Esophagus squamous epithelium (tissue), 5 donors: ENCODE measurements around the gene GPBP1L1. TPM values are rescaled to one million over a fixed set of nuclear protein-coding genes. Genes with fewer than 3 reads are reported as not detected.
A peak's percentile ranks its signal among the peaks of the same experiment; 100 is the strongest.

Experiments used
- DNase-seq: peaks from one replicate; lab custom pipeline; 2025; lab: John Stamatoyannopoulos, UW
- H3K27ac ChIP-seq, 4 donors: fragments of 200-600 bp; sonication (generic); one replicate each; pipeline ENCODE4 v1.5.1; 2016 to 2019; ENCODE audit warnings: mild to moderate bottlenecking in 1 of 4
- H3K27me3 ChIP-seq, 4 donors: fragments of 200-600 bp; sonication (generic); 1 replicate in 3 of 4; 2 replicates in 1 of 4; pipeline versions ENCODE4 v1.5.1 to v1.6.0; 2017 to 2021; ENCODE audit warnings: antibody characterized with exemption in 1 of 4
- H3K36me3 ChIP-seq, 3 donors: fragments of 200-600 bp; sonication (generic); one replicate each; pipeline ENCODE4 v1.5.1; 2016 to 2019
- H3K4me1 ChIP-seq, 3 donors: fragments of 200-600 bp; sonication (generic); one replicate each; pipeline ENCODE4 v1.5.1; 2017 to 2019
- H3K4me3 ChIP-seq, 4 donors: fragments of 200-600 bp; sonication (generic); 1 replicate in 3 of 4; 2 replicates in 1 of 4; pipeline ENCODE4 v1.5.1; 2016 to 2019; ENCODE audit warnings: mild to moderate bottlenecking in 2 of 4, moderate library complexity in 1 of 4
- H3K9me3 ChIP-seq, 3 donors: fragments of 200-600 bp; sonication (generic); one replicate each; pipeline ENCODE4 v1.5.1; 2016 to 2019
- CTCF ChIP-seq, 6 experiments: fragments of 450-650 bp in 4 of 6; fragments of 200-600 bp in 2 of 6; sonication (generic) in 2 of 6; IDR thresholded peaks; one replicate each; pipeline ENCODE4 v1.5.1; 2016 to 2019; ENCODE audit warnings: antibody characterized with exemption in 6 of 6, mild to moderate bottlenecking in 4 of 6, moderate library complexity in 4 of 6
- POLR2A ChIP-seq, 4 donors: fragments of 450-650 bp; IDR thresholded peaks; one replicate each; pipeline ENCODE4 v1.6.1; 2017; ENCODE audit warnings: antibody characterized with exemption in 4 of 4, mild to moderate bottlenecking in 4 of 4, moderate library complexity in 3 of 4
- WGBS, 2 donors: methylation state at CpG; one replicate each; pipeline ENCODE4 v1.1.5; 2018; 5-methylcytosine and 5-hydroxymethylcytosine counted together
- intact Hi-C: fragments of 100-400 bp; cut with DNase I; formaldehyde crosslinking; loops from one replicate; pipeline ENCODE4 v1.15.0; 2022
- small RNA-seq, 4 donors: library from RNA; depleted of rRNA; stranded (forward); fragments of <200 nt; gene quantifications; one replicate each; pipeline ENCODE3, GENCODE V24; 2016
- total RNA-seq, 4 donors: library from RNA; depleted of rRNA; stranded (reverse); fragments of >200 nt; gene quantifications; one replicate each; pipeline ENCODE4 v1.1.0, GENCODE V29; 2016
- donor health status: DM: yes; HTN: yes; CAD: no.

Gene GPBP1L1
- total RNA-seq, 4 donors from 2014 or later, result 67.3 to 139 (median 97.7) TPM

- Histone ChIP-seq H3K27me3 (no peaks in the 10 kb centered on the region), H3K27ac (peak overlapping the region; percentile 90 to 98 (median 95)), H3K4me1 (peaks cover 15 to 43% (median 21%) of the 10 kb centered on the region in 3 donors), H3K4me3 (peak overlapping the region; percentile 81 to 98 (median 90)), H3K9me3 (no peaks in the 10 kb centered on the region), H3K36me3 (no peaks in the 10 kb centered on the region)
- 0% methylated on average over 6 to 8 of the region's 19 CpGs for WGBS, 2 donors
- intact Hi-C loops, result no loop called here
- peak; percentile 72 for DNase-seq
- TF ChIP-seq POLR2A (IDR thresholded peaks at IDR 0.05) (no peak), CTCF (IDR thresholded peaks at IDR 0.05) (no peak)
These were observed 103.1 kb downstream of the GPBP1L1 start for GRCh38 chr1:45583264-45583665.

Small RNAs within 50 kb of the gene (small RNA-seq; reads per million reads assigned to genes)
- gene AL355480.1, result 0 reads per million in 4 donors
- gene AL355480.2, result 0 reads per million in 4 donors
- gene AL355480.3, result 0 reads per million in 4 donors
- 0 reads per million in 4 donors for gene AL355480.4

Other genes with a start within 250 kb of the GPBP1L1 start
- gene TESK2, start 195.4 kb downstream of the GPBP1L1 start, total RNA-seq, result 1 to 10 TPM; 4.2 to 8.4 (median 5.9) TPM
- gene CCDC163, start 186.5 kb downstream of the GPBP1L1 start, total RNA-seq, result 1 to 10 TPM in 1 of 4 donors, under 1 TPM in 2, not detected in 1; 0.15 to 1.1 (median 0.76) TPM
- gene MMACHC, start 186.2 kb downstream of the GPBP1L1 start, total RNA-seq, result 1 to 10 TPM; 1.1 to 2.1 (median 1.8) TPM
- 1,000 to 10,000 TPM in 3 of 4 donors, 100 to 1,000 TPM in 1; 531 to 1,461 (median 1,071) TPM for gene PRDX1, start 164.6 kb downstream of the GPBP1L1 start, total RNA-seq
- gene AKR1A1, start 135.7 kb downstream of the GPBP1L1 start, total RNA-seq, result 100 to 1,000 TPM; 122 to 164 (median 146) TPM
- gene NASP, start 102.5 kb downstream of the GPBP1L1 start, total RNA-seq, result 10 to 100 TPM; 40.0 to 71.7 (median 63.4) TPM
- gene CCDC17, start 62.5 kb downstream of the GPBP1L1 start, total RNA-seq, result 1 to 10 TPM in 3 of 4 donors, under 1 TPM in 1; 0.38 to 3.6 (median 2.4) TPM
- 10 to 100 TPM; 12.0 to 52.7 (median 30.8) TPM for gene TMEM69, start 1.6 kb upstream of the GPBP1L1 start, total RNA-seq
- gene IPP, start 64.1 kb upstream of the GPBP1L1 start, total RNA-seq, result 1 to 10 TPM; 6.4 to 8.4 (median 7.4) TPM
- 10 to 100 TPM in 3 of 4 donors, 1 to 10 TPM in 1; 8.3 to 24.8 (median 14.5) TPM for gene MAST2, start 117.1 kb upstream of the GPBP1L1 start, total RNA-seq